GM21381 (cell line): ENCODE results near the gene FOSB.

Experiments used
- ATAC-seq: cut with Tn5 transposase; IDR thresholded peaks from one replicate; pipeline ENCODE4 v1.9.1; 2021; ENCODE audit warnings: mild to moderate bottlenecking, moderate library complexity; ENCODE audit not compliant: unreplicated experiment

Gene FOSB

DNA sequence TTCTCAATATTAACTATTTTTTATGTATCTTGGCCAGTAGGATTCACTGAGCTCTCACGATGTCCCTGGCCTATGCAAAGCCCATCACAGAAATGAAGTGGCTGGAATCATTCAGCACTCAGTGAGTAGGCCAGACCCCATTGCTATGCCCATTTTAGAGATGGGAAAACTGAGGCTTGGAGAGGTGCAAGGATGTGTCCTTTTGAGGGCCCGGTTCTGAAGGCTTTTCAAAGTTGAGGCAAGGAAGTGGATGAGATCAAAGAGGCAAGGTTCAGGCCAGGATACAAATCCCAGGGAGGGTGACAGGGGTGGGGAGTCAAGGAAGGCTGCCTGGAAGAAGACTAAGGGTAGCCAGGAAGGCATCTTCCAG, 25.4 kb upstream of the FOSB start:
- ATAC-seq, result no peak

DNA sequence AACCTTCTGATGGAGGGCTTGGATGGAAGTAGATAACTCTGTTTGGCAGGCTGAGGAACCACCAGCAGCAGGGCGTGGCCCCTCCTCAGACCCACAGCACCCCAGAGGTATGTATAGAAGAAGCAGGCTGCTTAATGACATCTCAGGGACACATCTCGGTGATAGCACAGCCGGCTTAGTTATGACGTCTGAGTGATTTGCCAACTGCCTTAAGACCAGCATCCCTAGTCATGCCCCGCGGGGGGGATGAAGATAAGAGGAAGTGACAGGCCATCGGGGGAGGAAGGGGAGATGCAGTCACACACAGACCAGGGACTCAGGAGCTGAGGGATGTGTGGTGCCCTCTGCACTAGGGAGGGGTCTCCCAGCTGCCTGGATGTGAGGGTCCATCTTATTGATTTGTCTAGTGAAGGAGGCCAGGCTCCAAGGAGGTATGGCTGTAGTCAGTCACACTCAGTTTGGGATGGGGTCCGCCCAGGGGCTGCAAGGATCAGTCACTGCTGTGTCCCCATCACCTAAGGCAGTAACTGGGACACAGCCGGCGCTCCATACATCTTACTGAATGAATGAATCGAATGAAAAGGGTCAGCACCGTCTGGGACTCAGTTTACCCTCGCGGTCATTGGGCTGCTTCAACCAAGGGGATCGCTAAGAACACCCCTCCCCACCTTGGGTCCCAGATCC, 24.9 kb upstream of the FOSB start:
- ATAC-seq, result no peak

DNA sequence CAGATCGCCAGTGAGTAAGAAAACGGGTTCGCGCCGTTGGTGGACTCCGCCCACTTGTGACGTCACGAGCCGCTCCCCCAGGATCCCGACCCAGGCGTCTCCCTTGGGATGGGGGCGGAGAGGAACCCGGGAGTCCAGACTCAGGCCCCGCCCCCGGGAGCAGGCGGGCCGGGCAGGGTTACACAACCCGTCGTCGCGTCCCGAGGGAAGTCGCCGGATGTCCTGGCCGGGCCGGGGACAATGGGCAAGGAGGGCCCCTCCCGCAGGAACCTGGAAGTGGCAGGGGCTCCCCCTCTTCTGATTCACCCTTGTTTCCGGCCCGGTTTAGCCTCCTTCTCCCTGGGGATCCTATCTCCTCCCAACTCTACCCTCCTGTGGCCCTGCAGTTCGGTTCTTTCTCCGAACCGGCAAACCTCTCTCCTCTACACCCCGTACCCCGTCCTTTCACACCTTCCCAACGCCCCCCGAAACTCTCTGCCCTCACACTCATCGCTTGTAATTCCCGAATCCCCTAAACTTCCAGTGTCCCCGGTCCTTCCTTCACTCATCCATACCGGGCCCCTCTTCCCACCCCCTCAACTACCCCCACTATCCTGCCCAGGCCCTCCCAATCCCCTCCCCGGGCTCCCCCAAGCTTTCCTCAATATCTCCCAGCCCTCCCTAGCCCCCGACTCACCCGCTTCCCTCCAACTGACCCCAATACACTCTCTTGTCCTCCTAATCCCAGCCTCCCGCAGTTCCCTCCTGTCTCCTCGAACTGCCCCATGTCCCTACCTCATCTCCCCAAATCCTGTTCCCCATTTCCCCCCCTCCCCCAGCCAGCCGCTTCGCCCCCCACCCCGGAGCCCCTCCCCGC, 24.1 kb upstream of the FOSB start:
- ATAC-seq, result no peak

DNA sequence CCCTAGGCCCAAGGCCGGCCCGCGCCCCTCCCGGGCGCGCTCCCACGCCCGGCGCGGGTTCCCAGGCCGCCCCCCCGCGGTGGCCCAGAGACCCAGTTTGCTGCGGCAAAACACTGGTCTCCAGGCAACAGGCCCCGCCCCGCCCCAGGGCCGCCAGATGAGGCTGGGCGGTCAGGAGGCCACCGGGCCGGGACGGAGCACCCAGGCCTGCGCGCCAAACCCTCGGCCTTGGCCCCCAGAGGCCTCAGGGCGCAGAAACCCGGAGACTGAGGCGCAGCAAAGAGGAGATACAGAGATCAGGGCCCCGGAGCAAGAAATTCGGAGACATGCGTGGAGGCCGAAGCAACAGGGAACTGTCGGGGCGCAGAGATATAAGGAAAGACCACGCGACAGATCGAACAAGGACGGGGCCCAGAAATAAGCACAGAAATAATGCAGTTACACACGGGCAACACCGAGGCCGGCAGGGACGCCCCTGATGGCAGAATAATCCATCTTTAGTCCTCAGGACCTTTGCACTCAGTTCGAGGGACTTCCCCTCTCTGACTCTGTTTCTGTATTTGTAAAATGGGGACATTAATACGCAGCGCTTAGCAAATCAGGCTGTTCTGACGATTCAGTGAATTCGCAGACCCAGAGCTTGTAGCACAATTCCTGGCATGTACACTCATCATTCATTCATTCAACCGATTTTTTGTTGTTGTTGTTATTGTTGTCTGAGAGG, 23.3 kb upstream of the FOSB start:
- peak; percentile 57 for ATAC-seq

DNA sequence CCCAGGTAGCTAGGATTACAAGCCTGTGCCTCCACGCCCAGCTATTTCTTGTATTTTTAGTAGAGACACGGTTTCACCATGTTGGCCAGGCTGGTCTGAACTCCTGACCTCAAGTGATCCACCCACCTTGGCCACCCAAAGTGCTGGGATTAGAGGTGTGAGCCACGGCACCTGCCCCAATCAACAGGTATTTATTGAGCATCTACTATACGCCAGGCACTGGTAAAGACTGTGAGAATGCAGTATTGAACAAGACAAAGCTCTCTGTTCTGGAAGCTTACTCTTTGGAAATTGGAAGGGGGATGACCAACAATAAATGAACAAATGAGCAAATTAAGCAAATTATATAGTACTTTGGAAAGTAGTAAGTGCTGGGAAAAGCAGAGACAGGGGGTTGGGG, 22.7 kb upstream of the FOSB start:
- no peak for ATAC-seq

DNA sequence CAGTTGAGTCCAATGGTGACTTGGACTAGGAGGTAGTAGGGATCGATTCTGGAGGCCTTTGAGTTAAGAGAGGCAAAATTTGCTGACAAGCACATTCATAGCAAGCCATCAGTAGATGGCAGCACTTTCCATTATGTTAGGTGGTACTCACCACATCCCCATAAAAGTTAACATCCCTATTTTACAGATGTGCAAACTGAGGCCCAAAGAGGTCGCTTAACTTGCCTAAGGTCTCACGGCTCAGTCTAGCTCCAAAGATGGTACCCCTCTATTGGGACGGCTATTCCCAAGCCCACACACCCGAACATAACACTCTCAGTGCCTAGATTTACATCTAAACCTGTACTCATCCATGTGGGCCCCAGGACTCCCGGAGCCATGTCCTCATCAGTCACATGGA, 21.5 kb upstream of the FOSB start:
- ATAC-seq, result no peak

DNA sequence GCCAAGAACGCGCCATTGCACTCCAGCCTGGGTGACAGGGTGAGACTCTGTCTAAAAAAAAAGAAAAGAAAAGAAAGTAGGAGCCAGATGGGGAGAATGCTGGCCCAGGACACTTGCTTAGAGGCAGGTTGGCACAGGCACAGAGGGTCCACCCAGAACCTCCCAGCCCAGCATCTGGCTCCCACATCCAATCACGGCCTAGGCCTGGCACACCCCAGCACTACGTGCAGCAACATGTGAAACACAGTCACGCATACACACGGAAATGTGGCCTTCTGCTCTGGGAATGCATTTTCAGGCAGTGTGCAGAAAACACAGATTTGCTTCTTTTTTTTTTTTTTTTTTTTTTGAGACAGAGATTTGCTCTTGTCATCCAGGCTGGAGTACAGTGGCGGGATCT, 20.9 kb upstream of the FOSB start:
- ATAC-seq, result no peak

DNA sequence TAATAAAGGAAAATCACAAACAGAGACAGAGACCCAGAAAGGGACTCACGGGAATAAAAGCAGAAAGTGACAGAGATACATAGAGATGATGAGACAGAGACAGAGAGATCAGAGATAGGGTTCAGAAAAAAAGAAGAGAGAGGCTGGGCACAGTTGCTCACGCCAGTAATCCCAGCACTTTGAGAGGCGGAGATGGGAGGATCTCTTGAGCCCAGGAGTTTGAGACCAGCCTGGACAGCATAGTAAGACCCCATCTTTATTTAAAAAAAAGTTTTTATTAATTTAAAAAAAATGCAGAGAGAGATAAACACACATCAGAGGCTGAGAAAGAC, 19.4 kb upstream of the FOSB start:
- no peak for ATAC-seq

DNA sequence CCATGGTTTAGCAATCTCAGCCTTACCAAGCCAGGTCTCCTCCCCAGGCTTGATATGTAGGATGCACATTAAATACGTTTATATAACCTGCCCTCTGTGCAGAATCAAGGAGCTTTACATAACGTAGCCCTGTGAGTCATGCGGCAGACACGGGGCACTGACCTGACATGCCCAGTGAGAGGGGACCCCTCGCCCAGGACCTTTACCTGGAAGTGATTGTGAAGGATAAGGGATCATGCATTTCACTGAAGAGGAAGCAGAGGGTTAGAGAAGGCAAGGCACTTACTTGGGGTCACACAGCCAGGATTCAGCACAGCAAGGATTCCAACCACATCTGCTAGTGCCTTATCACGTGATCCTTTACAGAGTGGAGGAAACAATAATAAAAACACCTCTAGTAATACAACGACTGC, 18.9 kb upstream of the FOSB start:
- ATAC-seq, result no peak

DNA sequence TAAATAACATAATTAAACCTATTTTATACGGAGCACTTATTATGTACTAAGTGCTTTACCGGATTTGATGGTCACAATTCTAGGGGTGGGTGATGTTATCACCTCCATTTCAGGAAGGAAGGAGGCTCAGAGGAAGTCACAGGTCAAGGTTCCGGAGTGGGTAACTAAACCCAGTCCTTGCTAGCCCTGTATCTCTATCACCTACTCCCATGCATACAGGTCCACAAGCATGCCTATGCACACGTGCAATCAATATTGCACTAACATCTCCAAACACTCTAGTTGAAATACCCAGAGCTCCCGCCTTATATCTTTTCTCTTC, 17.8 kb upstream of the FOSB start:
- peak; percentile 10 for ATAC-seq

DNA sequence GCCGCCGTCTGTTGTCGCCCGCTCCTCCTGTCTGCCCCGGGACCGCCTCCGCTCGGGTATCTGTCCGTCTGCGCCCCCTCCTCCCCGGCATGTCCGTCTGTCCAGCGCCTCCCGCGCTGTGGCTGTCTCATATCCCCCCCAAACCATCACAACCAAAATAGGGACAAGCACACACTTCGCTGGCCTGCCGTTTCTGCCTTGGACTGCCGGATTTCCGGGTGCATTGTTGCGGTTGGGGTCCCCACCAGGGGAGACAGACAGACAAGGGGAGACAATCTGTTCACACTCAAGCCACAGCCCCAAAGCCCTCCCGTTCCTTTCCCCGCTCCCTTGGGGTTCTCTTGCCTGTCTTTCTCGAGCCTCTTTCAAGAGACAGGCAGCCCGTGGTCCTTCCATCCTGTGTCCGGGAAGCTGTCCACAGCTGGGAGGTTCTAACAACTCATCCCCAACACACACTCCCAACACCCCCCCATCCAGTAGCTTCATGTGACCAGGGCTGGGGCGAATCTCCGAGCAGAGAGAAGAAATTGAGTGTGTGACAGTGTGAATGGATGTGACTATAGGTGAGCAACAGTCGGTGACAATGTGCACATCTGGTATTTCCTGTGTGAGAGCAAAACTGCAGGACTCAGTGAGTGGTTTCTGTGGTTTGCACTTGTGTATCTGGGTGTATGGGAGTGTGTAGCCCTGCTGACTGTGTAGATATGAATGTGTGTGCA, 16.5 kb upstream of the FOSB start:
- ATAC-seq, result peak; percentile 13

DNA sequence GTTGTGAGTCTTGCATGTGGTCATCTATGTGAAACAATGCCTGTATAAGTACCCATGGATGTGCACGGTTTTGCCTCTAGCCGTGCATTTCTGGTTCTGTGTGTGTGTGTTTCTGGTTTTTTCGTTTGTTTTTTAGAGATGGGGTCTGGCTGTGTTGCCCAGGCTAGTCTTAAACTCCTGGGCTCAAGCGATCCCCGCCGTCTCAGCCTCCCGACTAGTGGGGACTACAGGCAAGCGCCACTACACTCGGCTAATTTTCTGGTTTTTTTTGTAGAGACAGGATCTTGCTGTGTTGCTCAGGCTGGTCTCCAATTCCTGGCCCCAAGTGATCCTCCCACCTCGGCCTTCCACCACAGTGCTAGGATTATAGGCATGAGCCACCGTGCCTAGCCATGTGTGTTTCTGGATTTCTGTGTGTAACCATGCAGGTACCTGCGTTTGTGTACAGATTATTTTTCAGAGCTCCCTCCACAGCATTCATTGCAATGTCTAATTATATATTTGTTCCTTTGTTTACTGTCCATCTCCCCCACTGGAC, 15.9 kb upstream of the FOSB start:
- ATAC-seq, result no peak

DNA sequence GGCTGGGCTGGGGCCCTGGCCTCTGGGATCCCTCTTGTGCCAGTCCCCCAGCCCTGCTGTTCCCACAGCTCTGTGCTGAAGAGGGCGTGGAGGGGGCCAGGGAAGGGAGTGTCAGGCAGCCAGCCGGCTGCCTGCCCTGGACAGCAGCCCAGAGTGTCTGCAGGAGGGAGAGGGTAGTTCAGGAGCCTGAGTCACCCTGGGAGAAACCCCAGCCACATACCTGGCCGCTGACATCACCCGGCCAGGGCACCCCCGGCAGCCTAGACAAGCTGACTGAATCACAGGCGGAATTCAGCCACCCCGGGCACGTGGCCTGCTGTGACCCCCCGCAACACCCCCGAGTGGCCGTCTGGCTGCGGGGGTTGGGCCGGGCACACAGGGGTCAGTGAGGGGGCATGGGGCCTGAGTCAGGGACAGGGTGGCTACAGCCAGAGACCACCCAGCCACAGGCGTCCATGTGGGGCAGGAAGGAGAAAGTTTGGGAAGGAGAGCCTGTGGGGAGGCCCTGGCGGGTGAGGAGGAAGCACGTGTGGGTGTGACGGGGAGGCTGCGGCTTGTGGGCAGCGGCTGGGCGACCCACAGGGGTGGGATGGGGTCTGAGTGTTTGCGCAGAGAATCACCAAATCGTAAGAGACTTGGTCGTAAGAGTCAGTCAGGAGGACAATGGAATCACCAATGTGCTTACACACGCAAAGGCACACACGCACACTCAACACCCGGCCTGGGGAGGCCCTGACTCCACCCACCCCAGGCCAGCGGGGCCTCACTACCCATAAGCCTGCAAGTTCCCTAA, 11.9 kb upstream of the FOSB start:
- no peak for ATAC-seq

DNA sequence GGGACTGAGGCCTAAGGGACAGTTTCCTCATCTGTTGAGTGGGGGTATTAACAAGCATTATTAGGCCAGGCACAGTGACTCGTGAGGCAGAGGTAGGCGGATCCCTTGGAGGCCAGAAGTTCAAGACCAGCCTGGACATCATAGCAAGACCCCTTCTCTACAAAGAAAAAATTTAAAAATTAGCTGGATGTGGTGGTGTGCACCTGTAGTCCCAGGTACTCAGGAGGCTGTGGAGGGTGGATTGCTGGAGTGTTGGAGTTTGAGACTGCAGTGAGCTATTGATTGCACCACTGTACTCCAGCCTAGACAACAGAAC, 11.3 kb upstream of the FOSB start:
- ATAC-seq, result no peak

DNA sequence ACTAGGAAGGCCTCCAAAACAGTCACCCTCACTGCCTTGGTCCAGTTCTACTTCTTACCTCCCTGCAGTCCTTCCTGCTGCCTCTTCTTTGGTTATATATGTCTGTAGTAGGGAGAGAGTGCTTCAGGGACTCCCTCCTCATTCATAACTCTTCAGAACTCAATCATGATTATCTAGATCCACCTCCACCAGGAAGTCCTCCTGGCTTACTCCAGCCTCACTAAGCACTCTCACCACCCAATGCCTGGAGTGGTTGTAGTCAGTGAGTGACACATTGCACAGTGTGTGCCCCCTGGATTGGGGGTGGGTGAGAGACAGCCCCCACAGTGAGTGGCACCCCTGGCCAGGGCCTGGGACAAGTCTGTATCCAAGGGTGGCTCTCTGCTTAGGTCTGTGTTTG, 10.0 kb upstream of the FOSB start:
- ATAC-seq, result no peak

DNA sequence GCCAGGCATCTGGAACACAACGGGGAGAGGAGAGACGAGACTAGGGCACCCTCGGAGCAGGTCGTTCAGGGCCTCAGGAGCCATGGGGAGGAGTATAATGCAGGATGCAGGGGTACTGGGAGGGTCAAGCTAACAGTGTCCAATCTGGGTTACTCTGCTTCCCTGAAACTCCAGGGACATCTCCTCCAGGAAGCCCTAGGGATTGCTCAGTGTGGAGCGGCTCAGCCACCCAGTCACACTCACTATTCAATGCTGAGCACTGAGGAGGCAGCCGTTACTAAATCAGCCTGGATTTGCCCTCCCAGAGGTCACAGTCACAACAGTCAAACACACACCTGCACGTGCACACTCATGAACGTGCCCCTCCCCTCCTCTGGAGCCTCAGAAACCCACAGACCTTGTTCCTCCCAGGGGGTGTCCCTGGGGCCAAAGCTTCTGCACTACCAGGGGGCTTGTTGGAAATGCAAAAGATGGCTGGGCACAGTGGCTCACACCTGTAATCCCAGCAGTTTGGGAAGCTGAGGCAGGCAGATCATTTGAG, 6.9 kb upstream of the FOSB start:
- no peak for ATAC-seq

DNA sequence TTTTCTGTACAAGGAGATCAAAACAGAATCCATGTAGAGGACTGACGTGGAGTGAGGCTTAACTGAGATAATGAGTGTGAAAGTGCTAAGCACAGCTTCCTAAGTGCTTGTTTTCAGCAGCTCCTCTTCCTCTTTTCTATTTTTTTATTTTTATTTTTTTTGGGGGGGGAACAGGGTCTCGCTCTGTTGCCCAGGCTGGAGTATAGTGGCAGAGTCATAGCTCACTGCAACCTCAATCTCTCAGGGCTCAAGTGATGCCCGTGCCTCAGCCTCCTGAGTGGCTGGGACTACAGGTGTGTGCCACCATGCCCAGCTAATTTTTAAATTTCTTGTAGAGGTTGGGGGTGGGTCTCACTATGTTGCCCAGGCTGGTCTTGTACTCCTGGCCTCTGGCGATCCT, 5.6 kb upstream of the FOSB start:
- no peak for ATAC-seq

DNA sequence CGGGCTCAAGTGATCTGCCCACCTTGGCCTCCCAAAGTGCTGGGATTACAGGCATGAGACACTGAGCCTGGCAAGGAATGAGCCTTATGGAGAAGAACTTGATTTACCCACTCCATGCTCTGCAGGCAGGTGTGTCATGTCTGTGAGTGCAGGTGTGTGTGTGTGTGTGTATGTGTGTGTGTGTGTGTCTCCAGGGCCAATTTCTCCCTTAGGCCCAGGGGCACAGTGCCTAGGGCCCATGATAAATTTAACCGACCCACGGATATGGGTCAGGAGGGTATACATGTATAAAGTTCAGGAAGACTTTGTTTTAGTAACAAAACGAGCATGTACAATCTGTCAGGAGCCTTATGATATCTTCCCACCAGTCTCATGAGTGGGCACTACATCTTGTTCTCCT, 4.6 kb upstream of the FOSB start:
- ATAC-seq, result no peak

DNA sequence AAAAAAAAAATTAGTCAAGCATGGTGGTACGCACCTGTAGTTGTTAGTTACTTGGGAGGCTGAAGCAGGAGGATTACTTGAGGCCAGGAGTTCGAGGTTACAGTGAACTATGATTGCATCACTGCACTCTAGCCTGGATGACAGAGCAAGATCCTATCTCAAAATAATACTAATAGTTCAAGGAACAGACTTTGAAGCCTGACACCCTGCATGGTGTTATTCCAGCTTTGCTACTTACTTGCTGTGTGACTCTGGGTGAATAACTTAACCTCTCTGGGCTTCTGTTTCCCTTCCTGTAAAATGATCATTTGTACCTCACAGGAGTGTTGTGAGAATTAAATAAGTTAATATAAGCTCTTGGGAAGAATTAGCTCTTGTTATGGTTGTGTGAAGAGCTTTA, 3.5 kb upstream of the FOSB start:
- ATAC-seq, result no peak

DNA sequence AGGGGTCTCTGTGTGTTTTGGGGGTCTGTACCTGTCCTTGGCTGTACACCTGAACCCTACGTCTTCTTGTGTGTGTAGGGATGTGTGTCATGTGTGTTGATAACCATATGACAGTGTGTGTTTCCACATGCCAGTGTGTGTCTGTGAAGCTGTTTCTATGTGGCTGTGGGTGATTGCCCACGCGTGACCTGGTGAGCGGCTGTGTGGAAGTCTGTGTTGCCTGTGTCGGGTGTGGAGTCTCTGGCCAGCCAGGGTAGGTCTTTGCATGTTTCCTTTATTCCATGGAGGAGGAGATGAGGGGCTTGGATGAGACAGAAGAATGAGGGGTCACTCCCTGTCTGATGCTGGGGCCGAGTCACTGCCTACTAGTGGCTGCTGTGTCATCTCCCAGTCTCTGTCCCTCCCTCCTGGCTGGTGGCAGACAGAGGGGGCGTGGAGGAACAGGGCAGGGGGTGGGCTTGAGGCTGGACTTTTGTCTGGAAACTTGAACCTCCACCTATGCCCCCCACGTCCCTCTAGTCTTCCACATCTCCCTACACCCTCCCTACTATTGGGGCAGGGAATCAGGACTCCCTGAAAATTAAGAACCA, 2.8 kb upstream of the FOSB start:
- no peak for ATAC-seq
